Measurements from ENCODE around the gene PRCP.
"Not testable (repeated sequence)": the region's sequence is repeated elsewhere in the genome, so short reads cannot be mapped to it uniquely, and the experiment has no call there.

PRCP gene

DNA sequence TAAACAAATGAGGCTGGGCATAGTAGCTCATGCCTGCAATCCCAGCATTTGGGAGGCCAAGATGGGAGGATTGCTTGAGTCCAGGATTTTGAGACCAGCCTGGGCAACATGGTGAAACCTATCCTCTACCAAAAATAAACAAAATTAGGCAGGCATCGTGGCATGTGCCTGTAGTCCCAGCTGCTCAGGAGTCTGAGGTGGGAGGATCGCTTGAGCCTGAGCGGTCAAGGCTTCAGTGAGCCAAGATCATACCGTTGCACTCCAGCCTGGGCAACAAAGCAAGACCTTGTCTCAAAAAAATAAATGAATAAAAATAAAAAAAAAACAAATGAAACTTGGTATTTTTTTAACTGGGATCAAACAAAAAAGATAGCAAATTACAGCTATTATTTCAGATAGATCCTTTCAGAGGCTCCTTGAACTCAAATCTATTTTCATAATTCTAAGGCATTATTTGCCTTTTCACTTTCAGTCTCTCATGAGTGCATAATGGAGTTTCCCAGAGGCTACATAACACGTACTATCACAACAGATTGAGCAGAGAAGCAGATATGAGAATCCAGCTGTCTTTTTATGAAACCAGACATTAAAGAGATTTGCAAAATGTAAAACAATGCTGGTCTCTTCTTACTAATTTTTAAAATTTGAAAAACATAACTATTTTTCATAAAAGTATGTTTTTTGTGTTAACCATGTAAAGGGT is 24.4 kb upstream of the PRCP start:
- no peak for DNase-seq (ENCODE audit: low read depth)
- TF ChIP-seq, protein P1, sequence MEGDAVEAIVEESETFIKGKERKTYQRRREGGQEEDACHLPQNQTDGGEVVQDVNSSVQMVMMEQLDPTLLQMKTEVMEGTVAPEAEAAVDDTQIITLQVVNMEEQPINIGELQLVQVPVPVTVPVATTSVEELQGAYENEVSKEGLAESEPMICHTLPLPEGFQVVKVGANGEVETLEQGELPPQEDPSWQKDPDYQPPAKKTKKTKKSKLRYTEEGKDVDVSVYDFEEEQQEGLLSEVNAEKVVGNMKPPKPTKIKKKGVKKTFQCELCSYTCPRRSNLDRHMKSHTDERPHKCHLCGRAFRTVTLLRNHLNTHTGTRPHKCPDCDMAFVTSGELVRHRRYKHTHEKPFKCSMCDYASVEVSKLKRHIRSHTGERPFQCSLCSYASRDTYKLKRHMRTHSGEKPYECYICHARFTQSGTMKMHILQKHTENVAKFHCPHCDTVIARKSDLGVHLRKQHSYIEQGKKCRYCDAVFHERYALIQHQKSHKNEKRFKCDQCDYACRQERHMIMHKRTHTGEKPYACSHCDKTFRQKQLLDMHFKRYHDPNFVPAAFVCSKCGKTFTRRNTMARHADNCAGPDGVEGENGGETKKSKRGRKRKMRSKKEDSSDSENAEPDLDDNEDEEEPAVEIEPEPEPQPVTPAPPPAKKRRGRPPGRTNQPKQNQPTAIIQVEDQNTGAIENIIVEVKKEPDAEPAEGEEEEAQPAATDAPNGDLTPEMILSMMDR (IDR thresholded peaks at IDR 0.05; ENCODE audit: control insufficient read depth, extremely low read depth, insufficient read depth): no peak
- H3K4me3 ChIP-seq (ENCODE audit: low read depth, low read length): no peak overlapping the region

DNA sequence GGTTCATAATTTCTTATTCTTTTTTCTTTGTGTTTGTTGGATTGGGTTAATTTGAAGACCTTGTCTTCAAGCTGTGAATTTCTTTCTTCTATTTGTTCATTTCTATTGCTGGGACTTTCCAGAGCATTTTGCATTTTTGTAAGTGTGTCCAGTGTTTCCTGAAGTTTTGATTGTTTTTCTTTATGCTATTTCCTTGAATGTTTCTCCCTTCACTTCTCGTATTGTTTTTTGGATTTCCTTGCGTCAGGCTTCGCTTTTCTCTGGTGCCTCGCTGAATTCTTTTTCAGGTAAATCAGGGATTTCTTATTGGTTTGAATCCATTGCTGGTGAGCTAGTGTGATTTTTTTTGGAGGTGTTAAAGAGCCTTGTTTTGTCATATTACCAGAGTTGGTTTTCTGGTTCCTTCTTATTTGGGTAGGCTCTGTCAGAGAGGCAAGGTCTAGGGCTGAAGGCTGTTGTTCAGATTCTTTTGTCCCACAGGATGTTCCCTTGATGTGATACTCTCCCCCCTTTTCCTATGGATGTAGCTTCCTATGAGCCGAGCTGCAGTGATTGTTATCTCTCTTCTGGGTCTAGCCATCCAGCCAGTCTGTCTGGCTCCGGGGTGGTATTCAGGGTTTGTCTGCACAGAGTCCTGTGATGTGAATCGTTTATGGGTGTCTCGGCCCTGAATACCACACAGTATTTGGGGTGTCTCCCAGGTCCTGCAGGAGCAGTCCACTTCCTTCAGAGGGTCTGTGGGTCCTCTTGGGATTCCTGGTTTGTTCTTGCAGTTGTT is 22.4 kb upstream of the PRCP start:
- not testable (repeated sequence) for H3K4me3 ChIP-seq (ENCODE audit: low read depth, low read length); DNase-seq (ENCODE audit: low read depth)

DNA sequence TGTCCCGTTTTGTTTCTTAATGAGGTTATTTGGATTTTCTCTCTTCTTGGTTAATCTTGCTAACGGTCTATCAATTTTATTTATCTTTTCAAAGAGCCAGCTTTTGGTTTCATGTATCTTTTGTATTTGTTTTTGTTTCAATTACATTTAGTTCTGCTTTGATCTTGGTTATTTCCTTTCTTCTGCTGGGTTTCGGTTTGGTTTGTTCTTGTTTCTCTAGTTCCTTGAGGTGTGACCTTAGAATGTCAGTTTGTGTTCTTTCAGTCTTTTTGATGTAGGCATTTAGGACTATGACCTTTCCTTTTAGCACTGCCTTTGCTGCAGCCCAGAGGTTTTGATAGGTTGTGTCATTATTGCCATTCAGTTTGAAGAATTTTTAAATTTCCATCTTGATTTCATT is 20.0 kb upstream of the PRCP start:
- not testable (repeated sequence) for DNase-seq (ENCODE audit: low read depth); H3K4me3 ChIP-seq (ENCODE audit: low read depth, low read length)

DNA sequence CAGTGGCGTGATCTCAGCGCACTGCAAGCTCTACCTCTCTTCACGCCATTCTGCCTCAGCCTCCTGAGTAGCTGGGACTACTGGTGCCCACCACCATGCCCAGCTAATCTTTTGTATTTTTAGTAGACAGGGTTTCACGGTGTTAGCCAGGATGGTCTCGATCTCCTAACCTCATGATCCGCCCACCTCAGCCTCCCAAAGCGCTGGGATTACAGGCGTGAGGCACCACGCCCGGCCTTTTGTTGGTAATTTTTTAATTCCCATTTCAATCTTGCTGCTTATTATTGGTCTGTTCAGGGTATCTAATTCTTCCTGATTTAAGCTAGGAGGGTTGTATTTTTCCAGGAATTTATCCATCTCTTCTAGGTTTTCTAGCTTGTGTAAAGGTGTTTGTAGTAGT is 19.6 kb upstream of the PRCP start:
- not testable (repeated sequence) for H3K4me3 ChIP-seq (ENCODE audit: low read depth, low read length); DNase-seq (ENCODE audit: low read depth)

DNA sequence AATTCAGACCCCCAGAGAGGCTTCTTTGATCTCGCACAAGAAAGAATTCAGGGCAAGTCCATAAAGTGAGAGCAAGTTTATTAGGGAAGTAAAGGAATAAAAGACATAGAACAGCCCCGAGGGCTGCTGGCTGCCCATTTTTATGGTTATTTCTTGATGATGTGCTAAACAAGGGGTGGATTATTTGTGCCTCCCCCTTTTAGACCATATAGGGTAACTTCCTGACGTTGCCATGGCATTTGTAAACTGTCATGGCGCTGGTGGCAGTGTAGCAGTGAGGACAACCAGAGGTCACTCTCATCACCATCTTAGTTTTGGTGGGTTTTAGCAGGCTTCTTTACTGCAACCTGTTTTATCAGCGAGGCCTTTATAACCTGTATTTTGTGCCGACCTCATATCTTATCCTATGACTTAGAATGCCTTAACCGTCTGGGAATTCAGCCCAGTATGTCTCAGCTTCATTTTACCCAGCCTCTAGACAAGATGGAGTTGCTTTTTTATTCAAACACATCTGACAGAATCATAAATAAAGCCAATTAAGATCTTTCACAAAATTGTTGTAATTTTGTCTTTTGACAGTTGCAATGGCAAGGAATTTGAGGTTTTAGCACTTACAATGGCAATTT is 8.9 kb upstream of the PRCP start:
- H3K4me3 ChIP-seq (ENCODE audit: low read depth, low read length): no peak overlapping the region
- DNase-seq (ENCODE audit: low read depth): no peak
- TF ChIP-seq, protein P1 (IDR thresholded peaks at IDR 0.05; ENCODE audit: control insufficient read depth, extremely low read depth, insufficient read depth): no peak

DNA sequence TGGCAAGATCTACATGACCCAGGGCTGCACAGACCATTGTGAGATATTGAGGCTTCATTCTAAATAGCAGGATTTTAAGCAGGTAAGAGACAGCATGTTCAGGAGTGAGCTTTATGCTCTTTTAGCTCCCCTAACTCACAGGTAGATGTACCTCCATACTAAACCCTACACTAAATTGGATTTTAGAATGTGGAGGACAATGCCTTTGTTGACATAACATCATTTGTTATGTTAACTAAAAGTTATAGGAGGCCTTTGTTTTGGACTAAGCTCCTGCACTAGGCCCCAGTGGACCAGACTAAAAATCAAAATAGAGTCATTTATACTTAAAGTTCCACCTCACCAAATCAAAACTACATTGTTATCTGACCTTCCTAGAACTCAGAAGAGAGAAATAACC is 8.1 kb upstream of the PRCP start:
- H3K4me3 ChIP-seq (ENCODE audit: low read depth, low read length): no peak overlapping the region
- no peak for DNase-seq (ENCODE audit: low read depth)
- TF ChIP-seq, protein P1 (IDR thresholded peaks at IDR 0.05; ENCODE audit: control insufficient read depth, extremely low read depth, insufficient read depth): no peak

DNA sequence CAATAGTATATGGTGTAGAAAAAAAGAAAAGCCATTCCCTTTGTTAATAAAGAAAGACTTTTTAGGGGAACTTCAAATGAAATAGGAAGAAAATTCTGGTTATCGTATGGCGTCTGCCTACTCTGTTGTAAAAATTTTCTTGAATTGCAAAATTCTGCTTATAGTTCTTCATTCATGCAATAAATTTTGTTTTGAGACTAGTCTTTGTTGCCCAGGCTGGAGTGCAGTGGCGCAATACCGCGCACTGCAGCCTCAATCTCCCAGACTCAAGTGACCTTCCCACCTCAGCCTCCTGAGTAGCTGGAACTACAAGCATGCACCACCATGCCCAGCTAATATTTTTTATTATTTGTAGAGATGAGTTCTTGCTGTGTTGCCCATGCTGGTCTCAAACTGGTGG is 7.1 kb upstream of the PRCP start:
- no peak for DNase-seq (ENCODE audit: low read depth)
- no peak overlapping the region for H3K4me3 ChIP-seq (ENCODE audit: low read depth, low read length)
- TF ChIP-seq, protein P1 (IDR thresholded peaks at IDR 0.05; ENCODE audit: control insufficient read depth, extremely low read depth, insufficient read depth): no peak

DNA sequence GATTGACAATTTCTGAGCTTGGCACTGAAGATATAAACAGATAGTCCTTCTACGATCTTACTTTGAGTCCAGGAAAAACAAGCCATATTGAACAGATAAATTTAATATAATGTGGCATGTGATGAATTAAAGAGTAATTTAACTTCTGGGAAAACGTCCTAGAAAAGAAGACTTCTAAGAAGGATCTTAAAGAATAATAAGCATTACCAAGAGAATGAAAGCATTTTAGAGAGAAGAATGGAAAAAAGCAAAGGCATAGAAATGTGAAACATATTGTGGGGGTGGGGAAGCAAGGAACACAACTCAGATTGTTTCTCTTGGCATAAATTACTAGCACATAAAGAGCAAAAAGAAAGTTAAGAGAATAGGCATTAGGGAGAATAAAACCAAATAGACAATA is 6.7 kb upstream of the PRCP start:
- DNase-seq (ENCODE audit: low read depth): no peak
- TF ChIP-seq, protein P1 (IDR thresholded peaks at IDR 0.05; ENCODE audit: control insufficient read depth, extremely low read depth, insufficient read depth): no peak
- no peak overlapping the region for H3K4me3 ChIP-seq (ENCODE audit: low read depth, low read length)
